HG03135 (cell line): ENCODE data around the gene DIRAS1.

Experiments used
- ATAC-seq: cut with Tn5 transposase; IDR thresholded peaks from one replicate; pipeline ENCODE4 v1.9.1; 2021; ENCODE audit warnings: mild to moderate bottlenecking, moderate library complexity; ENCODE audit not compliant: unreplicated experiment

DIRAS1 gene

GRCh38 chr19:2755811-2756210 is 34.6 kb upstream of the DIRAS1 start:
- ATAC-seq, result no peak

GRCh38 chr19:2755448-2755705 is 34.2 kb upstream of the DIRAS1 start:
- ATAC-seq, result no peak

GRCh38 chr19:2754659-2755447 is 33.7 kb upstream of the DIRAS1 start:
- ATAC-seq, result no peak

GRCh38 chr19:2751438-2751830 is 30.3 kb upstream of the DIRAS1 start:
- ATAC-seq, result no peak

GRCh38 chr19:2750808-2751437 is 29.8 kb upstream of the DIRAS1 start:
- no peak for ATAC-seq

GRCh38 chr19:2747349-2747748 is 26.2 kb upstream of the DIRAS1 start:
- ATAC-seq, result no peak

GRCh38 chr19:2744113-2744512 is 22.9 kb upstream of the DIRAS1 start:
- no peak for ATAC-seq

- no peak for ATAC-seq
Measured at GRCh38 chr19:2743099-2743498, 21.9 kb upstream of the DIRAS1 start.

GRCh38 chr19:2740314-2740656 is 19.1 kb upstream of the DIRAS1 start:
- no peak for ATAC-seq

- ATAC-seq, result peak; percentile 92
Measured at GRCh38 chr19:2739602-2740313, 18.6 kb upstream of the DIRAS1 start, which contains the start of gene SLC39A3. Gene SLC39A3, minus strand, starts transcription at chr19:2740017. Its CDS starts 2,760 bp downstream, at chr19:2737257.

GRCh38 chr19:2736550-2737190 is 15.5 kb upstream of the DIRAS1 start:
- no peak for ATAC-seq

- no peak for ATAC-seq
Measured at GRCh38 chr19:2735374-2735773, 14.2 kb upstream of the DIRAS1 start.

- no peak for ATAC-seq
Measured at GRCh38 chr19:2734589-2735288, 13.6 kb upstream of the DIRAS1 start.

GRCh38 chr19:2733930-2734588 is 12.9 kb upstream of the DIRAS1 start:
- ATAC-seq, result no peak

- no peak for ATAC-seq
Measured at GRCh38 chr19:2732883-2733282, 11.7 kb upstream of the DIRAS1 start.

- ATAC-seq, result no peak
Measured at GRCh38 chr19:2732157-2732725, 11.1 kb upstream of the DIRAS1 start.

GRCh38 chr19:2731181-2731995 is 10.2 kb upstream of the DIRAS1 start:
- no peak for ATAC-seq

GRCh38 chr19:2729943-2730818 is 9.0 kb upstream of the DIRAS1 start:
- no peak for ATAC-seq
